Endodermal cell (in vitro differentiated cells): ENCODE measurements around the gene NBR1. TPM values are rescaled to one million over a fixed set of nuclear protein-coding genes. Genes with fewer than 3 reads are reported as not detected.
"Not testable (repeated sequence)": the region's sequence is repeated elsewhere in the genome, so short reads cannot be mapped to it uniquely, and the experiment has no call there.

Experiments
- DNase-seq: peaks from one replicate; pipeline ENCODE4 v3.0.0-alpha.2; 2017
- H3K27ac ChIP-seq: 2 replicates; pipeline ENCODE4 v1.5.1; 2013; ENCODE audit warnings: mild to moderate bottlenecking, low read depth, low read length, moderate library complexity
- H3K27me3 ChIP-seq: 2 replicates; pipeline ENCODE4 v1.6.1; 2013; ENCODE audit warnings: mild to moderate bottlenecking, low read length, moderate library complexity; ENCODE audit not compliant: insufficient read depth, control insufficient read depth, poor library complexity, severe bottlenecking
- H3K36me3 ChIP-seq: 2 replicates; pipeline ENCODE4 v1.7.0; 2013; ENCODE audit warnings: mild to moderate bottlenecking, low read length, moderate library complexity; ENCODE audit not compliant: control insufficient read depth, insufficient read depth
- H3K4me1 ChIP-seq: one replicate; pipeline ENCODE4 v1.7.0; 2013; ENCODE audit warnings: low read length; ENCODE audit not compliant: control insufficient read depth, insufficient read depth
- H3K4me3 ChIP-seq: 2 replicates; pipeline ENCODE4 v1.5.1; 2013; ENCODE audit warnings: mild to moderate bottlenecking, low read length, moderate library complexity
- H3K9ac ChIP-seq: 2 replicates; pipeline ENCODE4 v1.6.1; 2013; ENCODE audit warnings: mild to moderate bottlenecking, low read length, moderate library complexity; ENCODE audit not compliant: poor library complexity, severe bottlenecking; ENCODE audit errors: extremely low read depth
- H3K9me3 ChIP-seq: 2 replicates; pipeline ENCODE4 v1.6.1; 2013; ENCODE audit warnings: mild to moderate bottlenecking, low read length, moderate library complexity; ENCODE audit not compliant: control insufficient read depth
- H3K27ac Mint-ChIP-seq: 2 replicates; pipeline ENCODE4 v1.8.0; 2020; ENCODE audit warnings: mixed read lengths
- H3K27me3 Mint-ChIP-seq: 2 replicates; pipeline ENCODE4 v1.8.0; 2021; ENCODE audit warnings: mild to moderate bottlenecking, mixed read lengths; ENCODE audit not compliant: insufficient read depth
- H3K36me3 Mint-ChIP-seq: 2 replicates; pipeline ENCODE4 v1.8.0; 2020; ENCODE audit warnings: low read depth, mixed read lengths
- H3K4me1 Mint-ChIP-seq: 2 replicates; pipeline ENCODE4 v1.8.0; 2020; ENCODE audit warnings: mixed read lengths
- H3K4me3 Mint-ChIP-seq: 2 replicates; pipeline ENCODE4 v1.8.0; 2020; ENCODE audit warnings: mild to moderate bottlenecking, moderate library complexity, mixed read lengths
- H3K9me3 Mint-ChIP-seq: 2 replicates; pipeline ENCODE4 v1.8.0; 2020; ENCODE audit warnings: mild to moderate bottlenecking, mixed read lengths
- WGBS, 2 experiments: methylation state at CpG; one replicate each; pipeline versions ENCODE4 v1.1.5 to v1.1.7; 2013; ENCODE audit warnings: missing lambda C conversion rate in 2 of 2, mixed read lengths in 1 of 2; ENCODE audit not compliant: insufficient coverage in 1 of 2, insufficient read length in 1 of 2; 5-methylcytosine and 5-hydroxymethylcytosine counted together
- total RNA-seq, 2 donors: library from RNA; stranded (reverse); fragmentation: NEBNext Ultra II Directional in 1 of 2; extraction: Animal tissue kit (Norgen Biotek cat#: 25700) in 1 of 2; gene quantifications; 2 replicates in 1 of 2; 3 replicates in 1 of 2; pipeline ENCODE4 v1.2.1, GENCODE V29; 2021
- TF ChIP-seq, protein P1 (sequence below): fragments of 200-600 bp; sonication (generic); conservative IDR thresholded peaks from 2 replicates; pipeline ENCODE4 v1.5.0; 2021; ENCODE audit warnings: antibody characterized with exemption, mild to moderate bottlenecking

Gene NBR1
- total RNA-seq, 2 donors from 2014 or later: 53.2 to 55.7 TPM

DNA sequence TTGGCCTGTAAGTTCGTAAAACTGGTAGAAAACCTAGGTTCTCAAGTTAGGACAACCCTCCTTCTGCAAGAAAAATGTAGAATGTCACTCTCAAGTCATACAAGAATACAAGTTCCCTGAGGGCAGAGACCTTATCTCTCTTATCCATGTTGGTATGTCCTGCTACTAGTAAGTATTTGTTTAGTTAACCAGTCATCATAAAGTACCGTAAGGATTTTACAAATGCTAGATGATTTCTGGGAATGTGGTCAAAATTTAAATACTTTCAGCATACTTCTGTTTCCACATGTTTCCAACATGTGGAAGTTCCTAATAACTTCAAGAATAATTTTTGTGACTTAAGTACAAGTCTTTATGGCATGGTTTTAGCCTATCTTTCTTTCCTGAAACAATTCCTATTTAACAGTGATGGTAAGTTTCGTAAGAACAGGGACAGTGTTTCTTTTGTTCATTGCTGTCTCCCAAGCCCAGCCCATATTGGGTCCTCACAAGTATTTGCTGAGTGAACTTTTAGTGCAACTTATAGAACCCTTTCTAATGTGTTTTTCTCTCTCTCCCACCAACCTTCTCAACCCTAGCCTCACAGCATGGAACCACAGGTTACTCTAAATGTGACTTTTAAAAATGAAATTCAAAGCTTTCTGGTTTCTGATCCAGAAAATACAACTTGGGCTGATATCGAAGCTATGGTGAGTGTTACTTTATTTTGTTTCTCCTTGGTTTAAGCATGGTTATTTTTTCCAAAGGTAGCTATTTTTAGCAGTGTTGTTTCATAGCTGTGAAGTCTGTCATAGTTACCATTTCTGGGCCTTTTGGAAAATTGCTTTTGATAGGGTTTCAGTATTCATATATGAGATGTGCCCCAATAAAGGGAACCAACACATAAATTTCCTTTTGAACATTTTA is 4.5 kb downstream of the NBR1 start:
- Mint-ChIP-seq H3K27ac (no peak overlapping the region), H3K9me3 (no peaks in the 10 kb centered on the region), H3K36me3 (peaks cover 29% of the 10 kb centered on the region), H3K27me3 (no peaks in the 10 kb centered on the region), H3K4me3 (no peak overlapping the region), H3K4me1 (no peaks in the 10 kb centered on the region)
- no peaks in the 10 kb centered on the region for H3K9me3 ChIP-seq
- H3K27ac ChIP-seq: no peak overlapping the region
- 97% methylated on average over 4 of the region's 4 CpGs for WGBS, 2 experiments
- no peak overlapping the region for H3K9ac ChIP-seq
- H3K4me3 ChIP-seq: no peak overlapping the region
- TF ChIP-seq, protein P1, sequence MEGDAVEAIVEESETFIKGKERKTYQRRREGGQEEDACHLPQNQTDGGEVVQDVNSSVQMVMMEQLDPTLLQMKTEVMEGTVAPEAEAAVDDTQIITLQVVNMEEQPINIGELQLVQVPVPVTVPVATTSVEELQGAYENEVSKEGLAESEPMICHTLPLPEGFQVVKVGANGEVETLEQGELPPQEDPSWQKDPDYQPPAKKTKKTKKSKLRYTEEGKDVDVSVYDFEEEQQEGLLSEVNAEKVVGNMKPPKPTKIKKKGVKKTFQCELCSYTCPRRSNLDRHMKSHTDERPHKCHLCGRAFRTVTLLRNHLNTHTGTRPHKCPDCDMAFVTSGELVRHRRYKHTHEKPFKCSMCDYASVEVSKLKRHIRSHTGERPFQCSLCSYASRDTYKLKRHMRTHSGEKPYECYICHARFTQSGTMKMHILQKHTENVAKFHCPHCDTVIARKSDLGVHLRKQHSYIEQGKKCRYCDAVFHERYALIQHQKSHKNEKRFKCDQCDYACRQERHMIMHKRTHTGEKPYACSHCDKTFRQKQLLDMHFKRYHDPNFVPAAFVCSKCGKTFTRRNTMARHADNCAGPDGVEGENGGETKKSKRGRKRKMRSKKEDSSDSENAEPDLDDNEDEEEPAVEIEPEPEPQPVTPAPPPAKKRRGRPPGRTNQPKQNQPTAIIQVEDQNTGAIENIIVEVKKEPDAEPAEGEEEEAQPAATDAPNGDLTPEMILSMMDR: no peak
- no peaks in the 10 kb centered on the region for H3K27me3 ChIP-seq
- DNase-seq: no peak
- H3K4me1 ChIP-seq: no peaks in the 10 kb centered on the region
- H3K36me3 ChIP-seq: peaks cover 49% of the 10 kb centered on the region

DNA sequence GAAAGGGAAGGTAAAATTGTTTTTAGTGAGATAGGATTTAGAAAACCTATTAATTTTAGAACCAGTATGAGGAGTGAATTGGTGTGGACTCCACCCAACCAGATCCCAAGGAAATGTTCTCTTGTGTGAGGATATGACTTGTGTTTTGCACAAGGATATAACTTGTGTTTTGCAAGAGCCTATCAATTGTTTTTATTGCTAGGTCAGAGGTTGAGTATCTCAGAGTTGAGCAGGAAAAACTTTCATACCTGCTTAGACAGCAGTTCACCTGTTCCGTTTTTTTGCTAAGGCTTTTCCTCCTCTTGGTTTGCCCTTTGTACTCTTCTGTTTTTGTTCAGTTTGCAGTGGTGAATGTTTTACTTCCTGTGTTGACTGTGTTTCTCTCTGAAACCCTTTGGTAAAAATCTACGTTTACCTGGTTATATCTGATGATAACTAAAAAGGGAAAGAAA is 5.1 kb downstream of the NBR1 start:
- Mint-ChIP-seq H3K36me3 (peaks cover 33% of the 10 kb centered on the region), H3K27ac (peak overlapping the region; percentile 26), H3K9me3 (no peaks in the 10 kb centered on the region), H3K4me3 (no peak overlapping the region), H3K27me3 (no peaks in the 10 kb centered on the region), H3K4me1 (no peaks in the 10 kb centered on the region)
- Histone ChIP-seq H3K9me3 (no peaks in the 10 kb centered on the region), H3K4me1 (no peaks in the 10 kb centered on the region), H3K27me3 (no peaks in the 10 kb centered on the region), H3K9ac (no peak overlapping the region), H3K27ac (no peak overlapping the region), H3K4me3 (no peak overlapping the region), H3K36me3 (peaks cover 55% of the 10 kb centered on the region)
- TF ChIP-seq, protein P1: no peak
- no peak for DNase-seq
- 82 to 93% methylated on average over 2 of the region's 2 CpGs for WGBS, 2 experiments

DNA sequence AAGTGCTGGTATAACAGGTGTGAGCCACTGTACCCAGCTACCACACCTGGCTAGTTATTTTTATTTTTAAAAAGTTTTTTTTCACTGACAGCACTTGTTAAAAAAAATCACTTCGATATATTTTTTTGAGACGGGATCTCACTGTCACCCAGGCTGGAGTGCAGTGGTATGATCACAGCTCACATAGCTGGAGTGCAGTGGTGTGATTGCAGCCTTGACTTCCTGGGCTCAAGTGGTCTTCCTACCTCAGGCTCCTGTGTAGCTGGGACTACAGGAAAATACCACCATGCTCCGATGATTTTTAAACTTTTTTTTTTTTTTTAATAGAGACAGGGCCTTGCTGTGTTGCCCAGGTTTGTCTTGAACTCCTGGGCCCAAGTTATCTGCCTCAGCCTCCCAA is 12.9 kb downstream of the NBR1 start:
- H3K9me3 Mint-ChIP-seq: peaks cover 5% of the 10 kb centered on the region
- H3K4me1 Mint-ChIP-seq: no peaks in the 10 kb centered on the region
- no peak overlapping the region for H3K27ac Mint-ChIP-seq
- H3K36me3 Mint-ChIP-seq: peaks cover 48% of the 10 kb centered on the region
- no peak for DNase-seq
- H3K4me1 ChIP-seq: no peaks in the 10 kb centered on the region
- H3K4me3 Mint-ChIP-seq: no peak overlapping the region
- no peaks in the 10 kb centered on the region for H3K27me3 ChIP-seq
- no peaks in the 10 kb centered on the region for H3K27me3 Mint-ChIP-seq
- WGBS, 2 experiments: 94 to 98% methylated on average over 3 of the region's 3 CpGs
- H3K36me3 ChIP-seq: peaks cover 43% of the 10 kb centered on the region
- H3K4me3 ChIP-seq: no peak overlapping the region
- no peak overlapping the region for H3K27ac ChIP-seq
- TF ChIP-seq, protein P1: no peak
- no peak overlapping the region for H3K9ac ChIP-seq
- no peaks in the 10 kb centered on the region for H3K9me3 ChIP-seq

DNA sequence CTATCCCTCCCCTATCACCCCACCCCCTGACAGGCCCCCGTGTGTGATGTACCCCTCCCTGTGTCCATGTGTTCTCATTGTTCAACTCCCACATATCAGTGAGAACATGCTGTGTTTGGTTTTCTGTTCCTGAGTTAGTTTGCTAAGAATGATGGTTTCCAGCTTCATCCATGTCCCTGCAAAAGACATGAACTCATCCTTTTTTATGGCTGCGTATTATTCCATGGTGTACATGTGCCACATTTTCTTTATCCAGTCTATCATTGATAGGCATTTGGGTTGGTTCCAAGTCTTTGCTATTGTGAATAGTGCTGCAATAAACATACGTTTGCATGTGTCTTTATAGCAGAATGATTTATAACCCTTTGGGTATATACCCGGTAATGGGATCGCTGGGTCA is 15.6 kb downstream of the NBR1 start:
- not testable (repeated sequence) for DNase-seq, H3K9me3 Mint-ChIP-seq, H3K27ac ChIP-seq, H3K4me3 Mint-ChIP-seq, H3K4me1 ChIP-seq, H3K9me3 ChIP-seq, H3K27me3 ChIP-seq, H3K4me3 ChIP-seq, H3K4me1 Mint-ChIP-seq, H3K27me3 Mint-ChIP-seq, H3K9ac ChIP-seq, H3K27ac Mint-ChIP-seq
- H3K36me3 ChIP-seq: peaks cover 46% of the 10 kb centered on the region
- WGBS, 2 experiments: 69 to 98% methylated on average over 3 to 5 of the region's 5 CpGs
- peaks cover 62% of the 10 kb centered on the region for H3K36me3 Mint-ChIP-seq
